ENCODE results near the gene LDB3.
"Not testable (repeated sequence)": the region's sequence is repeated elsewhere in the genome, so short reads cannot be mapped to it uniquely, and the experiment has no call there.

LDB3 gene

DNA sequence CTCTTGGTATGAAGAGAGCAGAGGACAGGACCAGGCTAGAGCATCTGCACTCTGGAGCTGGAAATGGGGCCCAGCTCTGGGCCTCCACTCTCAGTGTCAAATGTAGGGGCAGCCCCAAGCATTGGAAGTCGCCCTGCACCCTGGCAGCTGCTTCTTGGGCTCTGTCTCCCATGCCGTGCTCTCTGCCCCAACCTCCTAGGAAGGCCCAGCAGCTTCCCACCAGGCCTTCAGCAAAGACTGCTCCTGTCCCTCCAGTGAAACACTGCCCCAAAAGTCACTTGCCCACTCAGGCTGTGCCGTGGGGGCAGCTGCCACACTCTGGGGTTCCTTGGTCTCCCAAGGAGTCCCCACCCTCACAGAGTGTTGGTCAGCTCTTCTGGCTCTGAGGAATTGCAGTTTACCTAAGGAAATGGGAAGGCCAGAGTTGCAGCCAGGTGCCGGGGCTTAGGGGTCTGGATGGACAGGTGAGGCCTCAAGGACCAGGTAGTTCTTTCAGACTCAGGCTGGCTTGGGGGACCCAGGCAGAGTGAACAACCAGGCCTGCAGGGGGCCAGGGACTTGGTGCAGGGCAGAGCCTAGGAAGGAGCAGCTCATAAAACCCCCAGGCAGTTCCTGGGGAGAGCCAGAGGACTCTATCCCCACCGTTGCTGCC, 23.4 kb upstream of the LDB3 start:
- no peak overlapping the region for H3K27ac ChIP-seq (ENCODE audit: low read depth, low read length)
- H3K9ac ChIP-seq (ENCODE audit: low read length): no peak overlapping the region

DNA sequence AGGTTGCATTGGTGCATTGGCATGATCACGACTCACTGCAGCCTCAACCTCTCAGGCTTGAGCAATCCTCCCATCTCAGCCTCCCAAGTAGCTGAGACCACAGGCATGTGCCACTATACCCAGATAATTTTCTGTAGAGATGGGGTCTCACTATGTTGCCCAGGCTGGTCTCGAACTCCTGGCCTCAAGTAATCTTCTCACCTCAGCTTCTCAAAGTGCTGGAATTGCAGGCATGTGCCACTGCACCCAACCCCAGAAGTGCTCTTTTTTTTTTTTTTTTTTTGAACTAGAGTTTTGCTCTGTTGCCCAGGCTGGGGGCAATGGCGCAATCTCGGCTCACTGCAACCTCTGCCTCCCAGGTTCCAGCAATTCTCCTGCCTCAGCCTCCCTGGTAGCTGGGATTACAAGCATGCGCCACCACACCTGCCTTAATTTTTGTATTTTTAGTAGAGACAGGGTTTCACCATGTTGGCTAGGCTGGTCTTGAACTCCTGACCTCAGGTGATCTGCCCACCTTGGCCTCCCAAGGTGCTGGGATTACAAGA, 22.6 kb upstream of the LDB3 start:
- H3K9me3 ChIP-seq (ENCODE audit: low read length): not testable (repeated sequence)
- peaks cover 20% of the 10 kb centered on the region for H3K4me1 ChIP-seq (ENCODE audit: insufficient read depth, low read length)

More for the DNA sequence above, 23.4 kb upstream of the LDB3 start:
- H3K36me3 ChIP-seq (ENCODE audit: insufficient read depth, low read length): no peaks in the 10 kb centered on the region
- no peaks in the 10 kb centered on the region for H3K27me3 ChIP-seq (ENCODE audit: control insufficient read depth in 1 of 2, insufficient read depth in 2 of 2, low read length in 2 of 2)
- peaks cover 20% of the 10 kb centered on the region for H3K4me1 ChIP-seq (ENCODE audit: insufficient read depth, low read length)
- H3K4me3 ChIP-seq (ENCODE audit: low read depth in 1 of 2, low read length in 2 of 2): no peak overlapping the region
- H3K9me3 ChIP-seq (ENCODE audit: low read length): no peaks in the 10 kb centered on the region

GRCh38 chr10:86646532-86646931, 21.8 kb upstream of the LDB3 start:
- Histone ChIP-seq H3K9me3 (ENCODE audit: low read length) (no peaks in the 10 kb centered on the region), H3K27ac (ENCODE audit: low read depth, low read length) (no peak overlapping the region), H3K4me1 (ENCODE audit: insufficient read depth, low read length) (peaks cover 20% of the 10 kb centered on the region), H3K27me3 (ENCODE audit: control insufficient read depth in 1 of 2, insufficient read depth in 2 of 2, low read length in 2 of 2) (no peaks in the 10 kb centered on the region), H3K4me3 (ENCODE audit: low read depth in 1 of 2, low read length in 2 of 2) (no peak overlapping the region), H3K9ac (ENCODE audit: low read length) (no peak overlapping the region), H3K36me3 (ENCODE audit: insufficient read depth, low read length) (no peaks in the 10 kb centered on the region)

More for the DNA sequence above, 22.6 kb upstream of the LDB3 start:
- H3K36me3 ChIP-seq (ENCODE audit: insufficient read depth, low read length); H3K27me3 ChIP-seq (ENCODE audit: control insufficient read depth in 1 of 2, insufficient read depth in 2 of 2, low read length in 2 of 2); H3K9ac ChIP-seq (ENCODE audit: low read length); H3K27ac ChIP-seq (ENCODE audit: low read depth, low read length); H3K4me3 ChIP-seq (ENCODE audit: low read depth in 1 of 2, low read length in 2 of 2): not testable (repeated sequence)

GRCh38 chr10:86646933-86647332, 21.4 kb upstream of the LDB3 start:
- Histone ChIP-seq H3K4me3 (ENCODE audit: low read depth in 1 of 2, low read length in 2 of 2) (no peak overlapping the region), H3K27me3 (ENCODE audit: control insufficient read depth in 1 of 2, insufficient read depth in 2 of 2, low read length in 2 of 2) (no peaks in the 10 kb centered on the region), H3K9ac (ENCODE audit: low read length) (no peak overlapping the region), H3K27ac (ENCODE audit: low read depth, low read length) (no peak overlapping the region), H3K9me3 (ENCODE audit: low read length) (no peaks in the 10 kb centered on the region), H3K4me1 (ENCODE audit: insufficient read depth, low read length) (peaks cover 20% of the 10 kb centered on the region), H3K36me3 (ENCODE audit: insufficient read depth, low read length) (no peaks in the 10 kb centered on the region)

DNA sequence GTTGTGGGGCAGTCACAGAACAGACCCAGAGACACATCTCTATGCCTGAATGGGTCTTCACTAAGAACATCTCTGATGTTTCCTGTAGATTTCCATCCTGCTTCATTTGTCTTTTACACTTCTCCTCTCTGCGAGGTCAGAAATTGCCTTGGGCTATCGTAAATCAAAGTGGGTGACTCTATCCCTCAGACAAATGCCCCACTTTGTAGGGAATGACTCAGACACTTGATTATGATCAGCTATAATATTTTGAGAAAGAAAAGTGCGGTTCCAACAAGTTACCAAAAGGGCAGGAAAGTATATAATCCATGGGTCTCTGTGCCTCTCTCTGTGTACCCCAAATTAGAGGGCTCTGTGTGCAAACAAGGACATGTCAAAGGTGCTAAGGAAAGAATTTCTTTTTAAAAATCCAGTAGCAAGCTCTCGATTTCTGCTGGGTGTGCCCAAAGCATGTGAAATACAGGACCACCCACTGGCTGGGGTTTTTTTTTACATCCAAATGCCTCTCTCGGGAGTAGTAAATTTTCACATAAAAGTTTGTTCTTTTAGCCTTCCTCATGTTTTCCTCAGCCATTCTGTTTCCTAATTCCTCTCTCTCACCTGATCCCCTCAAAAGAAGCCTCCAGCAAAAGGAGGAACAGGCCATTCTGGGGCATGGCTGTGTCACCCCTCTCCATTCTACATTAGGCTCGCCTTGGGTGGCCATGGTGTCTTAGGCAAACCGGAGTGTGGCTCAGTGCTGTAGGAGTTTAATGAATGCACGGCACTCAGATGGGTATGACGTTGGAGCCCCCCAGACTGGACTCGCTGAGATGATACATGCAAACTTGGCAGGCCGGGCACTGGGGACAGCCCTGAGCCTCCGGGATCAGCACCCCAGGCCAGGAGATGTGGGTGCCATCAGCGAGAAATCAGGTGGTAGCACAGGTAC, 20.3 kb upstream of the LDB3 start:
- Histone ChIP-seq H3K4me1 (ENCODE audit: insufficient read depth, low read length) (peaks cover 14% of the 10 kb centered on the region), H3K27me3 (ENCODE audit: control insufficient read depth in 1 of 2, insufficient read depth in 2 of 2, low read length in 2 of 2) (no peaks in the 10 kb centered on the region), H3K9ac (ENCODE audit: low read length) (no peak overlapping the region), H3K27ac (ENCODE audit: low read depth, low read length) (no peak overlapping the region), H3K9me3 (ENCODE audit: low read length) (no peaks in the 10 kb centered on the region), H3K36me3 (ENCODE audit: insufficient read depth, low read length) (no peaks in the 10 kb centered on the region), H3K4me3 (ENCODE audit: low read depth in 1 of 2, low read length in 2 of 2) (no peak overlapping the region)

DNA sequence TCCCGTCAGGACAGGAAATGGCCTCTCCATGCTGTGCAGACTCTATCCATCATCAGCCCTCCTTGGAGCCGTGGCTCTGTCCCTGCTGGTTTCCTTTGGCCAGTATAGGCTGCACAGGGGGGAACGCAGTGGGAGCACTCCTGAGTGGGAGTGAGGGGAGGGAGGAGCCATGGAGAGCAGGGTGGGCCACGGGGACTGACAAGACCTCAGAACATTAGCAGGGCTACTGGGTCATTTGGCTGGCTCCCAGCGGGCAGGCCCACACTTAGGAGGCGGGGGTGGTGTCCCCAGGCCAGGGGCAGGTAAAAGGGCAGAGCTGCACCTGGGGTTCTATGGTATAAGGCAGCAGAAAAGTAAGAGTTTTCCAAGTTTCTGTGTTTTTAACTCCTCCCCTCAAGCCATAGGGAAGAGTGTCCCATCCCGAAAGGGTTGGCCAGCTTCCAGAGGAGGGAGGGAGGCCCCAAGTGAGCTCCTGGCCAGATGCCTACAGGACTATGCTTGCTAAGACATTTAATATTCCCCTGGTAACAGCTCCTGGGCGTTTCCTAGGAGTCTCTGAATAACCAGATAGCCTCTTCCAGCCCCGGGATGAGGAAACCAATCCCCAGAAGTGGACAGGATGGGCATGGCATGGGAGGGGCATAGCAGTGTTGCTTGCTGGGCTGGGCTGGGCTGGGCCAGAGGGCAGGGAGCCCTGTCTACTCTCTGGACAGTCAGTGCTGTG, 19.4 kb upstream of the LDB3 start:
- no peak overlapping the region for H3K9ac ChIP-seq (ENCODE audit: low read length)
- H3K27me3 ChIP-seq (ENCODE audit: control insufficient read depth in 1 of 2, insufficient read depth in 2 of 2, low read length in 2 of 2): no peaks in the 10 kb centered on the region
- H3K4me3 ChIP-seq (ENCODE audit: low read depth in 1 of 2, low read length in 2 of 2): no peak overlapping the region
- peaks cover 14% of the 10 kb centered on the region for H3K4me1 ChIP-seq (ENCODE audit: insufficient read depth, low read length)
- H3K27ac ChIP-seq (ENCODE audit: low read depth, low read length): no peak overlapping the region
- H3K36me3 ChIP-seq (ENCODE audit: insufficient read depth, low read length): no peaks in the 10 kb centered on the region
- H3K9me3 ChIP-seq (ENCODE audit: low read length): no peaks in the 10 kb centered on the region

- Histone ChIP-seq H3K4me1 (ENCODE audit: insufficient read depth, low read length) (peaks cover 14% of the 10 kb centered on the region), H3K9me3 (ENCODE audit: low read length) (no peaks in the 10 kb centered on the region), H3K4me3 (ENCODE audit: low read depth in 1 of 2, low read length in 2 of 2) (no peak overlapping the region), H3K36me3 (ENCODE audit: insufficient read depth, low read length) (no peaks in the 10 kb centered on the region), H3K27me3 (ENCODE audit: control insufficient read depth in 1 of 2, insufficient read depth in 2 of 2, low read length in 2 of 2) (no peaks in the 10 kb centered on the region), H3K27ac (ENCODE audit: low read depth, low read length) (no peak overlapping the region), H3K9ac (ENCODE audit: low read length) (no peak overlapping the region)
Measured at GRCh38 chr10:86649471-86650150, 18.7 kb upstream of the LDB3 start.

DNA sequence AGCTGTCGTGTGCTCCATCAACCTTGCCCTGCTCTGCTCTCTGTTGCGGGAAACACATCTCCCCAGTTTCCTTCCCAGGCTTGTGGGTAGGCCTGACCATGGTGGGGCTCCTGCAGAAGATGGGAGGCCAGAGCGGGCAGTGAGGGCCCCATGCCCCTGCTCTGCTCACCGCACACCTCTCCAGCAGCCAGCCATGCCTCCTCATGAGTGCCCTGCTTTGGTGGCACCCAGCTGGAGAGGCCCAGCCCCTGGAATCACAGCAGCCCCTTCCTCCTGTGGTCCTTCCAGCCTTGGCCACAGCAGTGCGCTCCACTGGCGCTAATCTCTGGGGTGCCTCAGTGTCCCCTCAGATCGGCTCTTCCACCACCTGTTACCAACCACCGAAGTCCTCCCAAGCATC, 18.2 kb upstream of the LDB3 start:
- Histone ChIP-seq H3K27ac (ENCODE audit: low read depth, low read length) (no peak overlapping the region), H3K4me1 (ENCODE audit: insufficient read depth, low read length) (peaks cover 14% of the 10 kb centered on the region), H3K9ac (ENCODE audit: low read length) (no peak overlapping the region), H3K27me3 (ENCODE audit: control insufficient read depth in 1 of 2, insufficient read depth in 2 of 2, low read length in 2 of 2) (no peaks in the 10 kb centered on the region), H3K36me3 (ENCODE audit: insufficient read depth, low read length) (no peaks in the 10 kb centered on the region), H3K4me3 (ENCODE audit: low read depth in 1 of 2, low read length in 2 of 2) (no peak overlapping the region), H3K9me3 (ENCODE audit: low read length) (no peaks in the 10 kb centered on the region)

DNA sequence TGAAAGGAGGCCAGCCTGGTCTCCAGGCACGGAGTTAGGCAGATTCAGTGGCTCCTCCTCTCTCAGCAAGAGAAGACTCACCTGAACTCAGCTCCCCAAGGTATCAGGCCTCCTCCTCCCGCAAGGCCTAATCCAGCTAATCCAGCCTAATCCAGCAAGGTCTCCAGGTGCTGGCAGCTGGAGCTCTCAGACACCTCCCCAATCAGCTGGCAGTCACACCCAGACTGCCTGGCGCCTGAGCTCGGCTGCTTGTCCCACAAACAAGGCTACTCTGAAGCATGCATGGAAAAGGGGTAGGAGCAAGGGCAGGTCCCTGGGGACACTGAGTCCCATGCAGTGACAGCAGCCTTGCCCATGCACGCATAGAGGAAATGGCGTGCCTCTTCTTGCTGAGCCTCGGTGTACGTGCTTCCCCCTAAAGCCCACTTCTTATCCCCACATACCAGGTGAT, 17.3 kb upstream of the LDB3 start:
- H3K27ac ChIP-seq (ENCODE audit: low read depth, low read length): no peak overlapping the region
- H3K27me3 ChIP-seq (ENCODE audit: control insufficient read depth in 1 of 2, insufficient read depth in 2 of 2, low read length in 2 of 2): no peaks in the 10 kb centered on the region
- H3K9ac ChIP-seq (ENCODE audit: low read length): no peak overlapping the region
- no peak overlapping the region for H3K4me3 ChIP-seq (ENCODE audit: low read depth in 1 of 2, low read length in 2 of 2)
- H3K36me3 ChIP-seq (ENCODE audit: insufficient read depth, low read length): no peaks in the 10 kb centered on the region
- peaks cover 14% of the 10 kb centered on the region for H3K4me1 ChIP-seq (ENCODE audit: insufficient read depth, low read length)
- no peaks in the 10 kb centered on the region for H3K9me3 ChIP-seq (ENCODE audit: low read length)

DNA sequence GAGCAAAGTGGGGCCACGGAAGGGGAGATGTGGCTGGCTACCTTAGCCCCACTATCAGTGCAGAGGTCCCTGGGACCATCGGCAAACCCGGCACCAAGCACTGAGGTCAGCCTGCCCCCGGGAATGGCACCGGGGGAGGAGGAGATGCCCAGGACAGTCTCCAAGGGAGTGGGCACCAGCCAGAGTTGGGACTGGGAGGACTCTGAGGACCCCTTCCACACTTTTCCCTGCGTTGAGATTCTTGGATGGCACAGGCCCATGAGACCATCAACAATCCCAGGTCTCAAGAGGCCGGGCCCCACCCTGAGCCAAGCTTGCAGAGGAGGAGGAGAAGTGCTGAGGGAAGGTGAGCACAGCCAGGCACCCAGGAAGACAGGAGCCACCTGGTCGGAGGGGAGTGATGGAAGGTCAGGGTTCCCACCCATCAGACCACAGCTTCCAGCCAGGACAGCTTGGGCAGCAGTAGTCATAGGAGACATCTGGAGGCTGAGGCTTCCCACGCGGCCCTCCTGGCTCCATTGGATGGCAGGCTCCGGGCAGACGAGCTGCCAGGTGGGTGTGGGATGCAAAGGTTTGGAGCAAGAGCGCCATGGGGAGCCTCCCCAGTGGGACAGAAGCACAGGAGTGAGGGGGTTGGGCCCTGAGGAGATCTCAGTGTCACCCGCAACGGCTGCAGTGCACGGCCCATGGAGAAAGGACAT, 16.5 kb upstream of the LDB3 start:
- no peaks in the 10 kb centered on the region for H3K9me3 ChIP-seq (ENCODE audit: low read length)
- H3K4me1 ChIP-seq (ENCODE audit: insufficient read depth, low read length): peaks cover 14% of the 10 kb centered on the region

More for the DNA sequence above, 16.5 kb upstream of the LDB3 start:
- Histone ChIP-seq H3K36me3 (ENCODE audit: insufficient read depth, low read length) (no peaks in the 10 kb centered on the region), H3K9ac (ENCODE audit: low read length) (no peak overlapping the region), H3K27me3 (ENCODE audit: control insufficient read depth in 1 of 2, insufficient read depth in 2 of 2, low read length in 2 of 2) (no peaks in the 10 kb centered on the region), H3K4me3 (ENCODE audit: low read depth in 1 of 2, low read length in 2 of 2) (no peak overlapping the region), H3K27ac (ENCODE audit: low read depth, low read length) (no peak overlapping the region)
